ENCODE results near the gene REEP1.

REEP1 gene

GRCh38 chr2:86193901-86194567, 143.4 kb downstream of the REEP1 start:
- DNase-seq: no peak

GRCh38 chr2:86189782-86190416, 147.5 kb downstream of the REEP1 start:
- DNase-seq: no peak

- no peak for DNase-seq
Observed at GRCh38 chr2:86186431-86186830, 151.0 kb downstream of the REEP1 start.

GRCh38 chr2:86185517-86186212, 151.8 kb downstream of the REEP1 start:
- no peak for DNase-seq

- DNase-seq: no peak
Observed at GRCh38 chr2:86176597-86176996, 160.8 kb downstream of the REEP1 start.

- no peak for DNase-seq
Observed at GRCh38 chr2:86175828-86176227, 161.6 kb downstream of the REEP1 start.

GRCh38 chr2:86174445-86174844, 163.0 kb downstream of the REEP1 start:
- DNase-seq: no peak

- DNase-seq: no peak
Observed at GRCh38 chr2:86172610-86173009, 164.8 kb downstream of the REEP1 start.

- no peak for DNase-seq
Observed at GRCh38 chr2:86171295-86171694, 166.1 kb downstream of the REEP1 start.

- no peak for DNase-seq
Observed at GRCh38 chr2:86170449-86170848, 167.0 kb downstream of the REEP1 start.
